Measurements from ENCODE around the gene TRAPPC12.

DNA sequence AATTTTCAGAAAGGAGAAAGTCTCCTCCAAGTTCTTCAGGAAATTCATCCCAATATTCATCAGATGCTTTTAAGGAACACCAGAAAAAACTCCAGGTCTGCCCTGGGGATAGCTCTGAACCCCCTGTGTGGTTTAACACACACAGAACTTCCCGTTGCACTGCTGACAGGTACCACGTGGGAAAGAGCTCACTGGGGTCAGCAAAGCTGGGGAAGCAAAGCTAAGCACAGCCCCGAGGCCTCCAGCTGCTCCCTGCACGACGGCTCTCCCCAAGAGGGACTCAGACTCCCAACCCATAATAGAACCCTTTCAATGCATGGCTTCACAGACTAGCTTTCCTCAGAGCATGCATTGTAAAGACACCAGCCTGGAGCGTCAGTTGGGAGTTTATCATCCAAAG is 111.8 kb downstream of the TRAPPC12 start:
- TF ChIP-seq, protein P1, sequence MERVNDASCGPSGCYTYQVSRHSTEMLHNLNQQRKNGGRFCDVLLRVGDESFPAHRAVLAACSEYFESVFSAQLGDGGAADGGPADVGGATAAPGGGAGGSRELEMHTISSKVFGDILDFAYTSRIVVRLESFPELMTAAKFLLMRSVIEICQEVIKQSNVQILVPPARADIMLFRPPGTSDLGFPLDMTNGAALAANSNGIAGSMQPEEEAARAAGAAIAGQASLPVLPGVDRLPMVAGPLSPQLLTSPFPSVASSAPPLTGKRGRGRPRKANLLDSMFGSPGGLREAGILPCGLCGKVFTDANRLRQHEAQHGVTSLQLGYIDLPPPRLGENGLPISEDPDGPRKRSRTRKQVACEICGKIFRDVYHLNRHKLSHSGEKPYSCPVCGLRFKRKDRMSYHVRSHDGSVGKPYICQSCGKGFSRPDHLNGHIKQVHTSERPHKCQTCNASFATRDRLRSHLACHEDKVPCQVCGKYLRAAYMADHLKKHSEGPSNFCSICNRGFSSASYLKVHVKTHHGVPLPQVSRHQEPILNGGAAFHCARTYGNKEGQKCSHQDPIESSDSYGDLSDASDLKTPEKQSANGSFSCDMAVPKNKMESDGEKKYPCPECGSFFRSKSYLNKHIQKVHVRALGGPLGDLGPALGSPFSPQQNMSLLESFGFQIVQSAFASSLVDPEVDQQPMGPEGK (CRISPR knock-in tag; IDR thresholded peaks at IDR 0.05; ENCODE audit: borderline replicate concordance) = no peak
- no peak for TF ChIP-seq ZFP3 (CRISPR knock-in tag; IDR thresholded peaks at IDR 0.05)
- no peak for TF ChIP-seq RARB (CRISPR knock-in tag; IDR thresholded peaks at IDR 0.05)
- no peak for TF ChIP-seq BACH2 (CRISPR knock-in tag; IDR thresholded peaks at IDR 0.05; ENCODE audit: borderline replicate concordance)
- no peak for TF ChIP-seq ARNTL (CRISPR knock-in tag; IDR thresholded peaks at IDR 0.05; ENCODE audit: borderline replicate concordance, low read depth)
- TF ChIP-seq GLIS3 (CRISPR knock-in tag; IDR thresholded peaks at IDR 0.05) = no peak

Data from SK-N-SH treated with all-trans-retinoic acid at 6 μM for 48 hours (cell line).